K562 (cell line): ENCODE measurements around the gene MYH11. TPM values are rescaled to one million over a fixed set of nuclear protein-coding genes. Genes with fewer than 3 reads are reported as not detected.
"Not testable (repeated sequence)": the region's sequence is repeated elsewhere in the genome, so short reads cannot be mapped to it uniquely, and the experiment has no call there.

Experiments
- ATAC-seq: fragments of 200-7000 bp; cut with Tn5 transposase; 3 replicates; pipeline ENCODE4 v1.9.1; 2020; ENCODE audit warnings: moderate library complexity
- BruUV-seq: library from RNA; stranded (reverse); fragments of 400-500 nt; replicated peaks from 2 replicates; lab custom pipeline; 2021; lab: Mats Ljungman, UMichigan
- CTCF ChIA-PET: fragments of 300-600 bp; formaldehyde crosslinking; extraction: SDS; loops from one replicate; lab custom pipeline; 2021; ENCODE audit warnings: low intra/inter-chr PET ratio; lab: Yijun Ruan, JAX
- POLR2A ChIA-PET: fragments of 300-600, 350-650 bp; sonication (Branson Sonifier 250); formaldehyde crosslinking; extraction: SDS; loops from one replicate; lab custom pipeline; 2021; ENCODE audit warnings: antibody characterized with exemption, inconsistent platforms; lab: Yijun Ruan, JAX
- DNase-seq, 4 experiments: peaks; one replicate each; pipeline versions ENCODE4 v3.0.0 to v3.0.0-alpha.2; 2011 to 2018; ENCODE audit warnings: low spot score in 3 of 4, mixed read lengths in 3 of 4; ENCODE audit errors: extremely low read depth in 1 of 4
- FAIRE-seq: peaks from 2 replicates; lab custom pipeline; 2011; peaks lifted over from hg19 to GRCh38; lab: Jason Lieb, UNC
- H2AFZ ChIP-seq: 2 replicates; pipeline ENCODE4 v1.6.0; 2011; ENCODE audit warnings: low read depth, low read length, control low read depth, inconsistent platforms
- H3K27ac ChIP-seq: fragments of 200-600 bp; 3 replicates; pipeline ENCODE4 v1.8.0; 2011; ENCODE audit warnings: low read depth, mild to moderate bottlenecking, control low read depth, inconsistent platforms, low read length, moderate library complexity, mixed read lengths; ENCODE audit errors: extremely low read depth
- H3K27me3 ChIP-seq, 2 experiments: fragments of 300-600 bp in 1 of 2; 2 replicates in 1 of 2; 3 replicates in 1 of 2; pipeline versions ENCODE4 v1.6.0 to v1.8.0; 2011; ENCODE audit warnings: inconsistent platforms in 2 of 2, low read length in 2 of 2, mild to moderate bottlenecking in 1 of 2, mixed read lengths in 1 of 2, moderate library complexity in 1 of 2; ENCODE audit not compliant: control insufficient read depth in 2 of 2, insufficient read depth in 2 of 2
- H3K36me3 ChIP-seq: fragments of 300-600 bp; 3 replicates; pipeline ENCODE4 v1.8.0; 2011; ENCODE audit warnings: mild to moderate bottlenecking, low read length, inconsistent platforms; ENCODE audit not compliant: control insufficient read depth, insufficient read depth
- H3K4me1 ChIP-seq, 2 experiments: fragments of 200-600 bp in 1 of 2; replicated peaks in 1 of 2; 2 replicates in 1 of 2; 3 replicates in 1 of 2; pipeline versions ENCODE4 v1.5.1 to v1.8.0; 2011; ENCODE audit warnings: inconsistent platforms in 2 of 2, low read length in 2 of 2, mild to moderate bottlenecking in 1 of 2, mixed read lengths in 1 of 2, moderate library complexity in 1 of 2; ENCODE audit not compliant: control insufficient read depth in 2 of 2, insufficient read depth in 2 of 2
- H3K4me2 ChIP-seq: 2 replicates; pipeline ENCODE4 v1.6.1; 2011; ENCODE audit warnings: low read length, control low read depth, inconsistent platforms, mixed read lengths; ENCODE audit not compliant: insufficient read depth
- H3K4me3 ChIP-seq: fragments of 200-600 bp; sonication (generic), shearing (Covaris generic); 2 replicates; pipeline ENCODE4 v1.5.1; 2016; ENCODE audit warnings: control low read depth, inconsistent platforms
- H3K79me2 ChIP-seq: fragments of 200-600 bp; 3 replicates; pipeline ENCODE4 v1.8.0; 2011; ENCODE audit warnings: low read length, inconsistent platforms; ENCODE audit not compliant: control insufficient read depth, insufficient read depth
- H3K9ac ChIP-seq, 2 experiments: 2 replicates each; pipeline versions ENCODE4 v1.6.0 to v1.6.1; 2011; ENCODE audit warnings: low read depth in 2 of 2, low read length in 2 of 2, control low read depth in 1 of 2, inconsistent platforms in 1 of 2, mild to moderate bottlenecking in 1 of 2, mixed read lengths in 1 of 2; ENCODE audit not compliant: insufficient read depth in 1 of 2
- H3K9me1 ChIP-seq: one replicate; pipeline ENCODE4 v1.6.0; 2011; ENCODE audit warnings: inconsistent platforms, mild to moderate bottlenecking, low read length, moderate library complexity; ENCODE audit not compliant: control insufficient read depth, insufficient read depth
- H3K9me3 ChIP-seq: replicated peaks from 2 replicates; pipeline ENCODE4 v1.5.1; 2011; ENCODE audit warnings: low read depth, low read length, inconsistent platforms; ENCODE audit not compliant: control insufficient read depth, insufficient read depth
- H4K20me1 ChIP-seq: replicated peaks from 2 replicates; pipeline ENCODE4 v1.6.1; 2011; ENCODE audit warnings: low read length, inconsistent platforms, mixed read lengths; ENCODE audit not compliant: control insufficient read depth, insufficient read depth
- DACH1 ChIP-seq: fragments of 450-650 bp; IDR thresholded peaks from 2 replicates; pipeline ENCODE4 v1.6.1; 2018; ENCODE audit not compliant: partially characterized antibody
- THRAP3 ChIP-seq: fragments of 450-650 bp; IDR thresholded peaks from 2 replicates; pipeline ENCODE4 v1.6.1; 2016; ENCODE audit warnings: mild to moderate bottlenecking, inconsistent platforms, borderline replicate concordance
- WGBS: fragments of 100-300 bp; shearing (Covaris generic); methylation state at CpG from one replicate; pipeline ENCODE4 v1.1.6; 2016; ENCODE audit warnings: low coverage, mixed read lengths; ENCODE audit not compliant: insufficient coverage; ENCODE audit errors: missing lambda C conversion rate; 5-methylcytosine and 5-hydroxymethylcytosine counted together
- in situ Hi-C: fragments of 300-500 bp; cut with MboI; formaldehyde crosslinking; loops from 4 replicates; pipeline ENCODE4 v1.15.0; 2018; ENCODE audit warnings: inconsistent platforms, mixed read lengths
- intact Hi-C: fragments of 100-400 bp; cut with micrococcal nuclease; formaldehyde crosslinking; loops from 2 replicates; pipeline ENCODE4 v1.14.2; 2022
- polyA plus RNA-seq, 8 experiments: library from polyadenylated mRNA; depleted of rRNA in 4 of 8; stranded (reverse) in 5 of 8; unstranded in 3 of 8; fragments of >200 nt; fragmentation: Nextera tagmentation in 2 of 8; fragmentation: Illumina TruSeq in 1 of 8; extraction: Ambion mirVana in 2 of 8; extraction: Trizol in 1 of 8; gene quantifications; 2 replicates each; pipeline versions ENCODE4 v1.2.1 to v1.2.3, GENCODE V29; 2011 to 2014; ENCODE audit warnings: inconsistent platforms in 1 of 8, missing spikeins in 1 of 8
- total RNA-seq, 7 experiments: library from RNA; depleted of rRNA in 6 of 7; stranded (reverse); fragments of >200 nt in 6 of 7; fragmentation: Illumina TruSeq in 2 of 7; extraction: Trizol in 2 of 7; gene quantifications; 2 replicates each; pipeline versions ENCODE4 v1.2.1 to v1.2.3, GENCODE V29; 2011 to 2021; ENCODE audit warnings: low replicate concordance in 1 of 7
- TF ChIP-seq, protein P1 (sequence below): IDR thresholded peaks from 2 replicates; pipeline ENCODE4 v1.6.1; 2016; ENCODE audit warnings: missing genetic modification characterization, missing compliant biosample characterization

Gene MYH11
- total and polyA plus RNA-seq, 9 of the 15 experiments (the other 6 are each of a cell fraction or from before 2014, with no cell fraction given), result 0.05 to 0.47 (median 0.08) TPM; not detected in 5

DNA sequence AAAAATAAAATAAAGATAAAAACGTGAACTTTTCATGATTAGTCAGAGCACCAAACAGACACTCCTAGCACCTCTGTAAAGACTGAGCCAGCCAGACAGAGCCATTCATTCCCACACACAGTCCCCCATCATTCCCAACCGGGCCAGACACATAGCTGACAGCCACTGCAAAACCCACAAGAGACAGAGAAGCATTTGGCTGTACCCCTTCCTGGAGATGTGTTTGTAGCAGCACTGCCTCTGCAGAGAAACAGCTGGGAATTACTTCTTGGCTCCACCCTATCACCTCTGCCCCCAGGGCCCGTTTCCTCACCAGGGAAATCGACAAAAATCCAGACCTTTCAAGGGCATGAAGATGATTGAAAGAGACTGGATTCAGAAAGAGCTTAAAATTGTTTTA lies 46.4 kb downstream of the MYH11 start (continued):
- TF ChIP-seq, protein P1, sequence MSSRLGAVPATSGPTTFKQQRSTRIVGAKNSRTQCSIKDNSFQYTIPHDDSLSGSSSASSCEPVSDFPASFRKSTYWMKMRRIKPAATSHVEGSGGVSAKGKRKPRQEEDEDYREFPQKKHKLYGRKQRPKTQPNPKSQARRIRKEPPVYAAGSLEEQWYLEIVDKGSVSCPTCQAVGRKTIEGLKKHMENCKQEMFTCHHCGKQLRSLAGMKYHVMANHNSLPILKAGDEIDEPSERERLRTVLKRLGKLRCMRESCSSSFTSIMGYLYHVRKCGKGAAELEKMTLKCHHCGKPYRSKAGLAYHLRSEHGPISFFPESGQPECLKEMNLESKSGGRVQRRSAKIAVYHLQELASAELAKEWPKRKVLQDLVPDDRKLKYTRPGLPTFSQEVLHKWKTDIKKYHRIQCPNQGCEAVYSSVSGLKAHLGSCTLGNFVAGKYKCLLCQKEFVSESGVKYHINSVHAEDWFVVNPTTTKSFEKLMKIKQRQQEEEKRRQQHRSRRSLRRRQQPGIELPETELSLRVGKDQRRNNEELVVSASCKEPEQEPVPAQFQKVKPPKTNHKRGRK, result no peak
- TF ChIP-seq THRAP3 (no peak), DACH1 (no peak)

- in situ Hi-C loops, CTCF ChIA-PET, POLR2A ChIA-PET, H3K9me3 ChIP-seq, H3K27ac ChIP-seq, H3K79me2 ChIP-seq, H3K9ac ChIP-seq, H3K4me3 ChIP-seq, H3K9me1 ChIP-seq, FAIRE-seq, ATAC-seq, intact Hi-C loops, H3K4me1 ChIP-seq, H4K20me1 ChIP-seq, H3K36me3 ChIP-seq, H3K4me2 ChIP-seq, H2AFZ ChIP-seq, BruUV-seq, DNase-seq: not testable (repeated sequence)
- WGBS, result 9% methylated on average over 7 of the region's 7 CpGs
- H3K27me3 ChIP-seq, result peaks cover 25 to 45% of the 10 kb centered on the region in 2 experiments
Measured at GRCh38 chr16:15809297-15809696, 47.5 kb downstream of the MYH11 start.
